Measurements from ENCODE around the gene GATA2. TPM values are rescaled to one million over a fixed set of nuclear protein-coding genes. Genes with fewer than 3 reads are reported as not detected.

Gene GATA2
- polyA plus RNA-seq (ENCODE audit: insufficient read length in 10 of 10), result 1 to 10 TPM; 2.1 to 4.8 (median 3.3) TPM
- long read RNA-seq, donor 1, result 0 reads
- long read RNA-seq, donor 2, partial matches to known transcripts, result 7 of 7 reads
- long read RNA-seq, donor 2, other reads (novel, unspliced or antisense), result 0 of 7 reads
- long read RNA-seq, donor 3, result 0 reads
- long read RNA-seq, donor 4, result 0 reads
- long read RNA-seq, donor 5, result 0 reads
- long read RNA-seq, donor 6, partial matches to known transcripts, result 0 of 1 reads
- long read RNA-seq, donor 6, other reads (novel, unspliced or antisense), result 0 of 1 reads
- long read RNA-seq, donor 7, result 0 reads
- long read RNA-seq, donor 8, partial matches to known transcripts, result 0 of 1 reads
- long read RNA-seq, donor 8, other reads (novel, unspliced or antisense), result 0 of 1 reads
- long read RNA-seq, donor 9, result 0 reads

GRCh38 chr3:128492671-128493569 is at the start of gene GATA2:
Gene GATA2, minus strand, starts transcription at chr3:128493201. Its CDS starts 6,170 bp downstream, at chr3:128487031.
- no peak for DNase-seq

- no peak for DNase-seq
These were observed 48.2 kb upstream of the GATA2 start for GRCh38 chr3:128541246-128541645.

- DNase-seq, result no peak
These were observed 46.4 kb upstream of the GATA2 start for GRCh38 chr3:128539376-128539775.

- no peak for DNase-seq
These were observed 44.2 kb upstream of the GATA2 start for GRCh38 chr3:128537091-128537703.

GRCh38 chr3:128532012-128532983 is 39.3 kb upstream of the GATA2 start:
- DNase-seq, result no peak

DNA sequence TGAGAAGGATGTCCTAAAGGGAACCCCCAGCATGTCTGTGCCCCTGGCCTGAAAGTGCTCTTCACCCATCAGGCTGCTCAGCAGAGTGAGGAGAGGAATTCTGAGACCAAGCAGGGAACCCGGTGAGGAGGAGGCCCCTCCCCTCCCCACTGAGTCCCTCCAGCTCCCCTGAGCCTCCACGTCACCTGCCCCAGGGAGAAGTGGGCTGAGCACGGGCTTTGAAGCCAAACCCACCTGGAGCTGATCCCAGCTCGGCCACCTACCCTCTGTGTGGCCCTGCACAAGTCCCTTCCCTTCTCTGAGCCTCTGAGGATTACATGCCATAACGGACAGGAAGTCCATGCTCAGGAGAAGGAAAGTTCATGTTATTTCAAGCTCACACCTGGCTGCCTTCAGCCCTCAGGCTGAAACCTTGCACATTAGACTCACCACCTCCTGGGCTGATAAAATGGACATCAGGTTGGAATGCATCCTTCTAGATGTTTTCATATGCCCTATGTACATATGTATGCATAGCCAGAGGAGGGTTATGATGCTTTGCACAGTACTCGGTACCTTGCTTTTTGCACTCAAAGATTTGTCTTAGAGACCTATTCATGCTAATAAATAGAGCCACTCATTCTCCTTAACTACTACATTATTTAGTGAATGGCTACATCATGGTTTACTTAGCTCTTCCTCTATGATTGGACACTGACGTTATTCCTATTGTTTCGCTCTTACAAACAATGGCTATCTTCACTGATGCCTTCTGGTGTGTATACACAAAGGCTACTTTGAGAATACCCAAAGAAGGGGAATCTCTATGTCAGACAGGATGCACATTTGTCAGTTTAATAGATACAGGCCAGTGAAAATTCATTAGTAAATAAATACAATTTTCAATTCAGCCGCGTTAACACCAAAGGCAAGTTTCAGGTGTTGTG is 31.6 kb upstream of the GATA2 start:
- no peak for DNase-seq

GRCh38 chr3:128523591-128523990 is 30.6 kb upstream of the GATA2 start:
- DNase-seq, result no peak

GRCh38 chr3:128521715-128522114 is 28.7 kb upstream of the GATA2 start:
- DNase-seq, result no peak

- DNase-seq, result no peak
These were observed 25.8 kb upstream of the GATA2 start for GRCh38 chr3:128518587-128519490.

DNA sequence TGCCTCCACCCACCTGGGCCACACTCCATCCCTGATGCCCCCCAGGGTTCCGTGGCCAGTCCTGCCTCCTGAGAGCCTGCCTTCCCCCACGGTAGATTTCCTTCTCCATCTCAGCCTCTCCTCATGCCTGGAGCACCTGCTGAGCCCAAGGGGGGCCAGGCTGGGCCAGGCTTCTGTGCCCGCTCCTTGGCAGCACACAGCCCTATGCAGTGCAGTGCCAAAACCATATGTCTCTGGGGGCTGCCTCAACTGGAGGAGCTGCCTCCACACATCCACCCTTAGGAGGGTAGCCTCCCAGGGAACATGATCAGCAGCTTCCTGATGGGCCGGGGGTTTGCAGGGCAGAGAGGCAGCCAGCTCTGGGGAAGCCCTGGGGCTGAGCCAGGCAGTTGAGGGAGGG is 24.6 kb upstream of the GATA2 start:
- no peak for DNase-seq

DNA sequence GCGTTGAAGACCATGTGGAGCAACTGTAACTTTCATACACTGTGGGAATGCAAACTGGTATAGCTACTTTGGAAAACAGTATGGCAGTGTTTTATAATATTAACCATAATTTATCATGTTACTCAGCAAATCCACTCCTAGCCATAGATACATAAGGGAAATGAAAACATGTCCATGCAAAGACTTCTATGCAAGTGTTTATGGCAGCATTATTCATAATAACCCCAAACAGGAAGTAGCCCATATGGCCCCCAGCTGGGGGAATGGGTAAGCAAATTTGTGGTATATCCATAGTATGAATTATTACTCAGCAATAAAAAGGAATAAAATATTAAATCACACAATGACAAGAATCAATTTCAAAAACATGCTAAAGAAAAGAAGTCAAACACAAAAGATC is 23.0 kb upstream of the GATA2 start:
- no peak for DNase-seq

DNA sequence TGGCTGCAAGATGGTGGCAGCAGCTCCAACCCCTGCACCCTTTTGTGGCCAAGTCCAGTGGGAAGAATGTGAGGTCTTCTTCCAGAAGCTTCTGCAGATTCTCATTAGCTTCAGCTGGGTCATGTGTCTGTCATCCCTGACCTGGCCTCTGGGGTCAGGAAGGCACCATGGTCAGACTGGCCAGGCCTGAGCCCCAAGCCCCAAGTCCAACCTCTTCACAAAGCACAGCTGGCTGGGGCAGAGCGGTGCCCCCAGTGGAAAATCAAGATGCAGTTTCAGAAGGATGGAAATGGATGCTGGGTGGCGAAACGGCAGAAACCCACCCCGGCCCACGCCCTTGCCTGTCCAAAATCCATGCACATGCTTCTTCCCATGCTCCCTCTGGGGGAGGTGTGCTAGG is 15.9 kb upstream of the GATA2 start:
- no peak for DNase-seq

DNA sequence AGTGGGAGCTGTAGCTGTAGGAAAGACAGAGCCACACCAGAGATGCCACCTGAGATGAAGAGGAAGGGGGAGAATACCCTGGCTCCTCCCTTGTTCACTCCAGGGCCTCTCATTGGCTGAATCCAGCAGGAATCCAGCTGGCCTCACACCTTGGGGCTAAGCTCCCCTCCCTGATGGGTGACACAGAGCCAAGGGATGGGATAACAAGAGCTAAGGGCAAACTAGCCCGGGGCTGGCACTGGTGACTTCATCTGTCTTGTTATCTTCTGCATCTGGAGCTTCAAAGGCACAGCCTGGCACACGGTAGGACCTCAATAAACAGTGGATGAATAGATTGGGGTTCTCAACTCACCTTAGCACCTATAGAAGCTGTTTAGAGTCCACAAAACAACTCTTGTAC is 13.8 kb upstream of the GATA2 start:
- DNase-seq, result no peak

DNA sequence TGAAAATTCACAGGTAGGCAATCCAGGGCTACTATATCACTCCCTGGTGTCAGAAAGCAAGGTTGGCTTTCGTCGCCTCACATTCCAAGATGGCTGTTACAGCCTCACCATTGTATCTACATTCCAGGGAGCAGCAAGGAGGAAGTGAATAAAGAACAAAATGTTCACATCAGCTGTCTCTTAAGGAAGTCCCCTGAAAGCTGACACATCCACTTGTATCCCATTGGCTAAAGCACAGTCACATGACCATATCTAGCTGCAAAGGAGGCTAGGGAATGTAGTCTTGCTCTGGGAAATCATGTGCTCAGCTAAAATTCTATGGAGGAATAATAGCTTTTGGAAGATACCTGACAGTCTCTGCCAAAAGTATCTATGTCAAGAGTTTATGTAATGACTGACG is 12.8 kb upstream of the GATA2 start:
- DNase-seq, result no peak

DNA sequence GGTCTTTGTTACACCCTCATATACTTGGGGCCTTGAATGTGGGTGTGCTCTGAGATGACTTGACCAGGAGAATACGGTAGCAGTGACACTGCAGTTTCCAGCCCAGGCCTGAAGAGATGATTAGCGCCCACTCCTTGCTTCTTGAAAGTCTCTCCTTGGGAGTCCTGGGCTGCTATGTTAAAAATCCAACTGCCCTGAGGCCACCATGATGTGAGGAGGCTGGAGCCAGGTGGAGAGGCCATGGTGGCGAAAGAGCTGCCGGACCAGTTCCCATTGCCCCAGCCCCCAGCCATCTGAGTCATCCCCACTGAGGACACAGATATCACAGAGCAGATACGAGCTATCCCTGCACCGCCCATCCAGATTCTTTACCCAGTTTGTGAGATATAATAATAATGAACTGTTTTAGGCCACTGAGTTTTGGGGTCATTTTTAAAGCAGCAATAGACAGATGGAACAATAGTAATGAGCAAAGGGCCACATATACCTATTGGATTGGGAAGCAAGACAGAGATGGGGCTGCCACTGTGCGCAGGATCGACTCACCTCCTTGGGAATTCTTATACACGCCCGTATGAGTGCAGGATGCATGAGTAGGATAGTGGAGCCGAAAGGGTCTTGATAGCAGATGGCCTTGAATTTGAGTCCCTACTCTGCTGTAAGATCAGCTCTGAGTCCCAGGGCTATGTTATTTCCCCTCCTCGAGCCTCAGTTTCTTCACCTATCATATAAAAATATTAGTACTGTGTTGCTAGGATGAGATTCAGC is 12.1 kb upstream of the GATA2 start:
- no peak for DNase-seq

GRCh38 chr3:128504533-128504915 is 11.5 kb upstream of the GATA2 start:
- DNase-seq, result no peak

GRCh38 chr3:128503751-128504532 is 10.9 kb upstream of the GATA2 start:
- no peak for DNase-seq
